DOHH2 (cell line): ENCODE data around the gene CMIP.

Source experiments
- H3F3A ChIP-seq: fragments of 200-600 bp; sonication (generic), shearing (Covaris generic); 2 replicates; pipeline ENCODE4 v1.6.0; 2016; ENCODE audit warnings: antibody characterized with exemption, mild to moderate bottlenecking; ENCODE audit not compliant: control insufficient read depth, insufficient read depth
- H3K27ac ChIP-seq: fragments of 200-600 bp; sonication (generic); 2 replicates; pipeline ENCODE4 v1.5.1; 2014; ENCODE audit warnings: low read depth, mild to moderate bottlenecking, low read length, moderate library complexity
- H3K27me3 ChIP-seq: fragments of 200-600 bp; sonication (generic); 2 replicates; pipeline ENCODE4 v1.6.1; 2014; ENCODE audit warnings: mild to moderate bottlenecking, low read length, mixed read lengths; ENCODE audit not compliant: control insufficient read depth
- H3K36me3 ChIP-seq: fragments of 200-600 bp; sonication (generic); 2 replicates; pipeline ENCODE4 v1.6.1; 2014; ENCODE audit warnings: mild to moderate bottlenecking, low read length, moderate library complexity, mixed read lengths; ENCODE audit not compliant: control insufficient read depth
- H3K4me1 ChIP-seq: fragments of 200-600 bp; sonication (generic); 2 replicates; pipeline ENCODE4 v1.6.1; 2014; ENCODE audit warnings: mild to moderate bottlenecking, low read length, mixed read lengths; ENCODE audit not compliant: control insufficient read depth
- H3K4me2 ChIP-seq: fragments of 200-600 bp; sonication (generic); 2 replicates; pipeline ENCODE4 v1.6.0; 2014; ENCODE audit warnings: mild to moderate bottlenecking, low read length, moderate library complexity
- H3K4me3 ChIP-seq: fragments of 200-600 bp; sonication (generic); 2 replicates; pipeline ENCODE4 v1.5.1; 2014; ENCODE audit warnings: mild to moderate bottlenecking, low read length, mixed read lengths
- H3K79me2 ChIP-seq: fragments of 200-600 bp; sonication (generic); 2 replicates; pipeline ENCODE4 v1.6.1; 2014; ENCODE audit warnings: mild to moderate bottlenecking, low read length, mixed read lengths; ENCODE audit not compliant: control insufficient read depth
- H3K9me2 ChIP-seq: fragments of 200-600 bp; sonication (generic); replicated peaks from 2 replicates; pipeline ENCODE4 v1.6.1; 2014; ENCODE audit warnings: mild to moderate bottlenecking, low read length, mixed read lengths; ENCODE audit not compliant: control insufficient read depth
- H3K9me3 ChIP-seq: fragments of 200-600 bp; sonication (generic); 2 replicates; pipeline ENCODE4 v1.6.1; 2014; ENCODE audit warnings: antibody characterized with exemption, low read length, mixed read lengths; ENCODE audit not compliant: control insufficient read depth, insufficient read depth
- H4K20me1 ChIP-seq: fragments of 200-600 bp; sonication (generic); 2 replicates; pipeline ENCODE4 v1.6.0; 2014; ENCODE audit warnings: low read depth, mild to moderate bottlenecking, antibody characterized with exemption, low read length, moderate library complexity; ENCODE audit not compliant: control insufficient read depth, insufficient read depth
- CTCF ChIP-seq: fragments of 200-600 bp; sonication (generic); IDR thresholded peaks from one replicate; pipeline ENCODE4 v1.5.1; 2014; ENCODE audit warnings: antibody characterized with exemption, mild to moderate bottlenecking, low read depth, low read length; ENCODE audit not compliant: poor library complexity, severe bottlenecking
- EZH2phosphoT487 ChIP-seq: fragments of 200-600 bp; sonication (generic); IDR thresholded peaks from 2 replicates; pipeline ENCODE4 v1.6.1; 2017; ENCODE audit warnings: borderline replicate concordance, mild to moderate bottlenecking, antibody characterized with exemption, low read length, moderate library complexity, mixed read lengths

The CMIP gene

GRCh38 chr16:81642107-81642436 lies 197.5 kb downstream of the CMIP start:
- Histone ChIP-seq H4K20me1 (no peaks in the 10 kb centered on the region), H3K27ac (no peak overlapping the region), H3K4me3 (no peak overlapping the region), H3K79me2 (no peaks in the 10 kb centered on the region), H3K4me2 (no peak overlapping the region), H3K36me3 (no peaks in the 10 kb centered on the region), H3K4me1 (no peaks in the 10 kb centered on the region), H3K9me2 (no peaks in the 10 kb centered on the region), H3F3A (no peaks in the 10 kb centered on the region), H3K9me3 (no peaks in the 10 kb centered on the region), H3K27me3 (no peaks in the 10 kb centered on the region)
- TF ChIP-seq CTCF (no peak), EZH2phosphoT487 (no peak)

- H3K9me2 ChIP-seq = no peaks in the 10 kb centered on the region
- no peaks in the 10 kb centered on the region for H3K4me1 ChIP-seq
- no peak overlapping the region for H3K4me2 ChIP-seq
- no peaks in the 10 kb centered on the region for H3K36me3 ChIP-seq
- no peak overlapping the region for H3K4me3 ChIP-seq
- H4K20me1 ChIP-seq = no peaks in the 10 kb centered on the region
- no peaks in the 10 kb centered on the region for H3K27me3 ChIP-seq
- H3K79me2 ChIP-seq = no peaks in the 10 kb centered on the region
- H3K9me3 ChIP-seq = no peaks in the 10 kb centered on the region
- no peaks in the 10 kb centered on the region for H3F3A ChIP-seq
- H3K27ac ChIP-seq = no peak overlapping the region
- TF ChIP-seq EZH2phosphoT487 (no peak), CTCF (no peak)
Observed at GRCh38 chr16:81642943-81643342, 198.3 kb downstream of the CMIP start.

GRCh38 chr16:81645266-81645694 lies 200.7 kb downstream of the CMIP start:
- Histone ChIP-seq H3K4me2 (no peak overlapping the region), H3K27ac (no peak overlapping the region), H3K4me3 (no peak overlapping the region), H4K20me1 (0 out of 2 replicates have a peak, but pooled peaks cover 3% of the 10 kb centered on the region), H3K79me2 (no peaks in the 10 kb centered on the region), H3K9me2 (no peaks in the 10 kb centered on the region), H3K27me3 (no peaks in the 10 kb centered on the region), H3K4me1 (no peaks in the 10 kb centered on the region), H3F3A (no peaks in the 10 kb centered on the region), H3K36me3 (no peaks in the 10 kb centered on the region), H3K9me3 (no peaks in the 10 kb centered on the region)
- TF ChIP-seq EZH2phosphoT487 = no peak
- no peak for TF ChIP-seq CTCF

GRCh38 chr16:81645925-81646324 lies 201.3 kb downstream of the CMIP start:
- TF ChIP-seq EZH2phosphoT487 (no peak), CTCF (no peak)
- no peaks in the 10 kb centered on the region for H3K9me3 ChIP-seq
- H3K9me2 ChIP-seq = no peaks in the 10 kb centered on the region
- H3K4me3 ChIP-seq = no peak overlapping the region
- no peaks in the 10 kb centered on the region for H3K36me3 ChIP-seq
- H3K79me2 ChIP-seq = no peaks in the 10 kb centered on the region
- no peak overlapping the region for H3K4me2 ChIP-seq
- 0 out of 2 replicates have a peak, but pooled peaks cover 3% of the 10 kb centered on the region for H4K20me1 ChIP-seq
- no peak overlapping the region for H3K27ac ChIP-seq
- H3F3A ChIP-seq = no peaks in the 10 kb centered on the region
- no peaks in the 10 kb centered on the region for H3K27me3 ChIP-seq
- no peaks in the 10 kb centered on the region for H3K4me1 ChIP-seq
